GM12874 (cell line): ENCODE measurements around the gene KIF5C.

Experiments
- TF ChIP-seq, protein P1 (sequence below): IDR thresholded peaks from 2 replicates; pipeline ENCODE4 v1.5.1; 2011; ENCODE audit warnings: low read depth, mild to moderate bottlenecking, control low read depth, low read length, moderate library complexity; ENCODE audit not compliant: insufficient read depth

Gene KIF5C

GRCh38 chr2:148979164-148979918 is 104.3 kb downstream of the KIF5C start:
- TF ChIP-seq, protein P1, sequence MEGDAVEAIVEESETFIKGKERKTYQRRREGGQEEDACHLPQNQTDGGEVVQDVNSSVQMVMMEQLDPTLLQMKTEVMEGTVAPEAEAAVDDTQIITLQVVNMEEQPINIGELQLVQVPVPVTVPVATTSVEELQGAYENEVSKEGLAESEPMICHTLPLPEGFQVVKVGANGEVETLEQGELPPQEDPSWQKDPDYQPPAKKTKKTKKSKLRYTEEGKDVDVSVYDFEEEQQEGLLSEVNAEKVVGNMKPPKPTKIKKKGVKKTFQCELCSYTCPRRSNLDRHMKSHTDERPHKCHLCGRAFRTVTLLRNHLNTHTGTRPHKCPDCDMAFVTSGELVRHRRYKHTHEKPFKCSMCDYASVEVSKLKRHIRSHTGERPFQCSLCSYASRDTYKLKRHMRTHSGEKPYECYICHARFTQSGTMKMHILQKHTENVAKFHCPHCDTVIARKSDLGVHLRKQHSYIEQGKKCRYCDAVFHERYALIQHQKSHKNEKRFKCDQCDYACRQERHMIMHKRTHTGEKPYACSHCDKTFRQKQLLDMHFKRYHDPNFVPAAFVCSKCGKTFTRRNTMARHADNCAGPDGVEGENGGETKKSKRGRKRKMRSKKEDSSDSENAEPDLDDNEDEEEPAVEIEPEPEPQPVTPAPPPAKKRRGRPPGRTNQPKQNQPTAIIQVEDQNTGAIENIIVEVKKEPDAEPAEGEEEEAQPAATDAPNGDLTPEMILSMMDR: no peak

GRCh38 chr2:148979919-148980277 is 104.9 kb downstream of the KIF5C start:
- TF ChIP-seq, protein P1: no peak

DNA sequence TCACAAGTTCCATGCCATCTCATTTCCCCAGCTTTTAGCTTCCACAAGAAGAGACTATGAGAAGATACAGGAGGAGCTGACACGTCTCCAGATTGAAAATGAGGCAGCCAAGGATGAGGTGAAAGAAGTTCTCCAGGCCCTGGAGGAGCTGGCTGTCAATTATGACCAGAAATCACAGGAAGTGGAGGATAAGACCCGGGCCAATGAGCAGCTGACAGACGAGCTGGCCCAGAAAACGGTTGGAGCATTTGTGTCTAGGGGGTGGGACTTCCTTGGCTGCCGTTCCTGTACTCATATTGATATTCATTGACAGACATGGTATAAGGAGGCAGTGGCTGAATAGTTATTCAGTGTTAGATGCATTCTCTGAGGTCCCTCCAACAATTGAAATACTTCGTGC is 106.3 kb downstream of the KIF5C start:
- TF ChIP-seq, protein P1: no peak

GRCh38 chr2:148981781-148982180 is 106.8 kb downstream of the KIF5C start:
- TF ChIP-seq, protein P1: no peak

- TF ChIP-seq, protein P1: no peak
Measured at GRCh38 chr2:148982282-148982681, 107.3 kb downstream of the KIF5C start.

- TF ChIP-seq, protein P1: no peak
Measured at GRCh38 chr2:148983896-148984295, 108.9 kb downstream of the KIF5C start.

DNA sequence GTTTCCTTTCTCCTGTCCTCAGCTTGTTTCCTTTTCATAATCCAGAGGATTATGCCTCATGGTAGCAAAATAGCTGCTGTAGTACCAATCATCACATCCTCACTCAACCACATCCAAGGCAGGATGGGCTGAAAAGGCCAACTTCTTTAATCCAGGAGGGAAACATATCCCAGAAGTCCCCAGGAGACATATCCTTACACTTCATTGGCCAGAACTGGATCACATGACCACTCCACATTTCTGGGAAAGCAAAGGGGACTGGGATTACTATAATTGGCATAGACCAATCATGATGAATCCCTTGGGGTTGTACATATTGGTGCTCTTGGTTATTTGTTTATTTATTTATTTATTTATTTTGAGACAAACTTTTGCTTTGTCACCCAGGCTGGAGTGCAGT is 109.4 kb downstream of the KIF5C start:
- TF ChIP-seq, protein P1: no peak
